Osteoblast (primary cell): ENCODE measurements around the gene GRK4. TPM values are rescaled to one million over a fixed set of nuclear protein-coding genes. Genes with fewer than 3 reads are reported as not detected.
A peak's percentile ranks its signal among the peaks of the same experiment; 100 is the strongest.

Experiments used
- DNase-seq: peaks from one replicate; pipeline ENCODE4 v3.0.0; 2011; ENCODE audit warnings: low spot score, mixed read lengths; ENCODE audit not compliant: insufficient read length; ENCODE audit errors: missing footprints
- H2AFZ ChIP-seq: 2 replicates; pipeline ENCODE4 v1.6.0; 2011; ENCODE audit warnings: mild to moderate bottlenecking, low read length
- H3K27ac ChIP-seq: 2 replicates; pipeline ENCODE4 v1.5.1; 2011; ENCODE audit warnings: mild to moderate bottlenecking, low read depth, low read length, moderate library complexity
- H3K27me3 ChIP-seq: 2 replicates; pipeline ENCODE4 v1.6.0; 2012; ENCODE audit warnings: mild to moderate bottlenecking, control low read depth, inconsistent platforms, low read length, moderate library complexity; ENCODE audit not compliant: insufficient read depth
- H3K36me3 ChIP-seq: 2 replicates; pipeline ENCODE4 v1.5.1; 2011; ENCODE audit warnings: mild to moderate bottlenecking, low read length, control low read depth, moderate library complexity; ENCODE audit not compliant: insufficient read depth
- H3K4me1 ChIP-seq: 2 replicates; pipeline ENCODE4 v1.5.1; 2011; ENCODE audit warnings: mild to moderate bottlenecking, low read length, control low read depth, moderate library complexity; ENCODE audit not compliant: insufficient read depth
- H3K4me2 ChIP-seq: 2 replicates; pipeline ENCODE4 v1.6.0; 2011; ENCODE audit warnings: mild to moderate bottlenecking, low read length; ENCODE audit not compliant: insufficient read depth
- H3K4me3 ChIP-seq: fragments of 200-600 bp; sonication (generic); 3 replicates; pipeline ENCODE4 v1.5.1; 2012; ENCODE audit warnings: mild to moderate bottlenecking, low read length, inconsistent platforms; ENCODE audit not compliant: insufficient read depth
- H3K79me2 ChIP-seq: 2 replicates; pipeline ENCODE4 v1.6.0; 2012; ENCODE audit warnings: mild to moderate bottlenecking, low read length, control low read depth, inconsistent platforms; ENCODE audit not compliant: insufficient read depth
- H3K9me3 ChIP-seq: 2 replicates; pipeline ENCODE4 v1.5.1; 2011; ENCODE audit warnings: low read depth, low read length, control low read depth
- H4K20me1 ChIP-seq: 2 replicates; pipeline ENCODE4 v1.6.0; 2012; ENCODE audit warnings: mild to moderate bottlenecking, low read length, control low read depth; ENCODE audit not compliant: insufficient read depth
- total RNA-seq: library from RNA; depleted of rRNA; stranded (reverse); fragments of >200 nt; gene quantifications from 2 replicates; pipeline ENCODE4 v1.2.3, GENCODE V29; 2012
- TF ChIP-seq, protein P1 (sequence below): IDR thresholded peaks from 2 replicates; pipeline ENCODE4 v1.5.1; 2011; ENCODE audit warnings: mild to moderate bottlenecking, low read depth, low read length, moderate library complexity; ENCODE audit errors: extremely low read depth

The GRK4 gene
- total RNA-seq, 1 donor = 7.6 TPM

DNA sequence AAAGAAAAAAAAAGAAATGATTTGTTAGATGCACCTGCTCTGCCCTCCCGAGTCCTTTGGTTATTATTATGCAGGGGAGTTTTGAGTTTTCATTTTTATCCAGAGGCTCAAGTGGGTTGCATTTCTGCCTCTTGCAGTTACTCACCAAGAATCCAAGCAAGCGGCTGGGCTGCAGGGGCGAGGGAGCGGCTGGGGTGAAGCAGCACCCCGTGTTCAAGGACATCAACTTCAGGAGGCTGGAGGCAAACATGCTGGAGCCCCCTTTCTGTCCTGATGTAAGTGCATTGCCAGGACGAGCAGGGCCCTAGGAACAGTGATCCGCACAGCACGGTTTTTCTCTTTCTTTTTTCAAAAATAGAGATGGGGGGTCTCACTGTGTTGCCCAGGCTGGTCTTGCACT lies 71.9 kb downstream of the GRK4 start:
- Histone ChIP-seq H3K79me2 (no peaks in the 10 kb centered on the region), H3K27ac (no peak overlapping the region), H3K9me3 (no peaks in the 10 kb centered on the region), H4K20me1 (no peaks in the 10 kb centered on the region), H3K4me2 (no peak overlapping the region), H3K27me3 (no peaks in the 10 kb centered on the region), H2AFZ (no peak overlapping the region), H3K4me1 (peaks cover 8% of the 10 kb centered on the region), H3K36me3 (no peaks in the 10 kb centered on the region), H3K4me3 (no peak overlapping the region)
- DNase-seq = no peak
- TF ChIP-seq, protein P1, sequence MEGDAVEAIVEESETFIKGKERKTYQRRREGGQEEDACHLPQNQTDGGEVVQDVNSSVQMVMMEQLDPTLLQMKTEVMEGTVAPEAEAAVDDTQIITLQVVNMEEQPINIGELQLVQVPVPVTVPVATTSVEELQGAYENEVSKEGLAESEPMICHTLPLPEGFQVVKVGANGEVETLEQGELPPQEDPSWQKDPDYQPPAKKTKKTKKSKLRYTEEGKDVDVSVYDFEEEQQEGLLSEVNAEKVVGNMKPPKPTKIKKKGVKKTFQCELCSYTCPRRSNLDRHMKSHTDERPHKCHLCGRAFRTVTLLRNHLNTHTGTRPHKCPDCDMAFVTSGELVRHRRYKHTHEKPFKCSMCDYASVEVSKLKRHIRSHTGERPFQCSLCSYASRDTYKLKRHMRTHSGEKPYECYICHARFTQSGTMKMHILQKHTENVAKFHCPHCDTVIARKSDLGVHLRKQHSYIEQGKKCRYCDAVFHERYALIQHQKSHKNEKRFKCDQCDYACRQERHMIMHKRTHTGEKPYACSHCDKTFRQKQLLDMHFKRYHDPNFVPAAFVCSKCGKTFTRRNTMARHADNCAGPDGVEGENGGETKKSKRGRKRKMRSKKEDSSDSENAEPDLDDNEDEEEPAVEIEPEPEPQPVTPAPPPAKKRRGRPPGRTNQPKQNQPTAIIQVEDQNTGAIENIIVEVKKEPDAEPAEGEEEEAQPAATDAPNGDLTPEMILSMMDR = no peak

DNA sequence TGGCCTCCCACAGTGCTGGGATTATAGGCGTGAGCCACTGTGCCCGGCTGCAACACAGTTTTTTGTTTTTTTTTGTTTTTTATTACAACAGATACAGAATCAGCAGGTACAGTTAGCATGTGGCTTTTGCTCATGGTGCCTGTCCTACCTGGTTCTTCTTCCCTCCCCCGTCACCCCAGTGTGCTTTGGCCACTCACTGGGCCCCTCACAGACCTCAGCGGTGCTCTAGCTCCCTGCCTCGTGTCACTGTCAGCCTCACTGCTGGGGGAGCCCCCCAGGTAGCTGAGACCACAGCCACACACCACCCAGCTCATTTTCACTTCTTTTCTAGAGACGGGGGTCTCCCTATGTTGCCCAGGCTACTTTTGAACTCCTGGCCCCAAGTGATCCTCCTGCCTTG lies 72.3 kb downstream of the GRK4 start:
- Histone ChIP-seq H3K27ac (no peak overlapping the region), H3K36me3 (no peaks in the 10 kb centered on the region), H3K79me2 (no peaks in the 10 kb centered on the region), H3K4me2 (no peak overlapping the region), H3K4me1 (peaks cover 8% of the 10 kb centered on the region), H4K20me1 (no peaks in the 10 kb centered on the region), H2AFZ (no peak overlapping the region), H3K27me3 (no peaks in the 10 kb centered on the region), H3K4me3 (no peak overlapping the region), H3K9me3 (no peaks in the 10 kb centered on the region)
- DNase-seq = peak; percentile 66
- TF ChIP-seq, protein P1 = no peak

DNA sequence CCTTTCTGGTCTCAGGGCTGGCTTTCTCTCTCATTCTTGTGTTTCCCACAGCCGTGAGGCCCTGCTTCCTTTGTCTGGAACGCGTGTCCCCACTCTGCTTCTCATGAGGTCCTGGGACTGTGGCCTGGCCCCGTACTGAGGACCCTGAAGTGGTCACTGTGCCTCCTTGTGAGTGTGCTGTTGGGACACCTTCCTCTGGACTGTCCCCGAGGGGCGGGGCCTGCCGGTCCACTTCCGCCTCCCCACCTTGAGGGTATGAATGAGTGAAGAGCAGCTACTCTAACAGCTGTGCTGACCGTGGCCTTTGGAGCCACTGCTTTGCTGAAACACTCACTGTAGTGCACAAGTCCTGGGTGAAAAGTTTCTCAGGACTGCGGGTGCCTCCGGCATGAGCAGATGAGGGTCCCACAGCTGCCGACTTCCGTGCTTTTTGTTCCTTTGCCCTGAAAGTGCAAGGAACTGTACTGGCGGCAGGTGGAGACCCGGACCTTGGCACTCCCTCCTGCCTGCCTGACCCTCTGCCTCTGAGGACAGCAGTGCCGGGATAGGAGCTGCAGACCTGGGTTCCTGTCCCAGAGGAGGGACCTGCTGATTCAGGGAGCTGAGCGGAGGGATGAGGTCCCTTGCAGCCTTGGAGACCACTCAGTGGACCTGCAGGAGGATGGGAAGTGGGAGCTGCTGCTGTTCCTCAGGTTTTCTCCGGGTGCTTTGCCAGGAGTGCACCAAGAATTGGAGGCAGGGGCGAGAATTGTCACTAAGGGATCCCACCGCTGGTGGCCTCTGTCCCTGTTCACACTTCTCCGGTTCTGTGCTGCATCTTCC lies 73.0 kb downstream of the GRK4 start:
- Histone ChIP-seq H3K36me3 (no peaks in the 10 kb centered on the region), H3K27ac (no peak overlapping the region)
- TF ChIP-seq, protein P1 = no peak

DNA sequence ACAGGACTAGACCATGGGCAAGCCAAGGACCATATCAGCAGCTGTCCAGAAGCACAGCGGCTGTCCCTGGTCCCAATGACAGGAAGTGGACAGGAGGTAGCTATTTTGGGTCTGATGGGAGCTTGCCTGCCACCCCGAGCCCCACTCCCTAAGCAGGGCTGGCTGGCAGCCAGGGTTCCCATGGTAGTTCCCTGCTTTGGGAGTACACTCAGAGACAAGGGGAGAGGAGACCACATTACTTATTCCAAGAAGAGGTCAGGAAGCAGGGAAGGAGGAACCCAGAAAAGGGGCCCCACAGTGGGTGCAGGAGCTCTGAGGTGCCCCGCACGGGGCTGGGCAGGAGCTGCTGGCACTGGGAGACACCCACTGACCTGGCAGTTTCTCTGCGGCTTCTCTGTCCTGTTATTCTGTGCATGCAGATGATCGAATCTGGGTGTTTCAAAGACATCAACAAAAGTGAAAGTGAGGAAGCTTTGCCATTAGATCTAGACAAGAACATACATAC lies 74.6 kb downstream of the GRK4 start:
- no peaks in the 10 kb centered on the region for H3K9me3 ChIP-seq
- peak overlapping the region; percentile 49 for H3K4me3 ChIP-seq
- H3K79me2 ChIP-seq = no peaks in the 10 kb centered on the region
- H3K27me3 ChIP-seq = no peaks in the 10 kb centered on the region
- TF ChIP-seq, protein P1 = no peak
- no peaks in the 10 kb centered on the region for H4K20me1 ChIP-seq
- peaks cover 22% of the 10 kb centered on the region for H3K4me1 ChIP-seq
- H2AFZ ChIP-seq = peak overlapping the region; percentile 49
- peak overlapping the region; percentile 18 for H3K27ac ChIP-seq
- no peaks in the 10 kb centered on the region for H3K36me3 ChIP-seq
- peak; percentile 39 for DNase-seq
- H3K4me2 ChIP-seq = peak overlapping the region; percentile 78

More for the DNA sequence above, 73.0 kb downstream of the GRK4 start:
- H2AFZ ChIP-seq = no peak overlapping the region
- no peak overlapping the region for H3K4me3 ChIP-seq
- H3K4me2 ChIP-seq = no peak overlapping the region
- H3K4me1 ChIP-seq = peaks cover 10% of the 10 kb centered on the region
- H3K9me3 ChIP-seq = no peaks in the 10 kb centered on the region
- H3K79me2 ChIP-seq = no peaks in the 10 kb centered on the region
- DNase-seq = peak; percentile 38
- no peaks in the 10 kb centered on the region for H4K20me1 ChIP-seq
- no peaks in the 10 kb centered on the region for H3K27me3 ChIP-seq
